GM19438 (cell line): ENCODE data around the gene RASGEF1C.
"Not testable (repeated sequence)": the region's sequence is repeated elsewhere in the genome, so short reads cannot be mapped to it uniquely, and the experiment has no call there.

Experiments used
- ATAC-seq: cut with Tn5 transposase; IDR thresholded peaks from one replicate; pipeline ENCODE4 v1.9.1; 2021; ENCODE audit warnings: low read depth; ENCODE audit not compliant: unreplicated experiment

RASGEF1C gene

DNA sequence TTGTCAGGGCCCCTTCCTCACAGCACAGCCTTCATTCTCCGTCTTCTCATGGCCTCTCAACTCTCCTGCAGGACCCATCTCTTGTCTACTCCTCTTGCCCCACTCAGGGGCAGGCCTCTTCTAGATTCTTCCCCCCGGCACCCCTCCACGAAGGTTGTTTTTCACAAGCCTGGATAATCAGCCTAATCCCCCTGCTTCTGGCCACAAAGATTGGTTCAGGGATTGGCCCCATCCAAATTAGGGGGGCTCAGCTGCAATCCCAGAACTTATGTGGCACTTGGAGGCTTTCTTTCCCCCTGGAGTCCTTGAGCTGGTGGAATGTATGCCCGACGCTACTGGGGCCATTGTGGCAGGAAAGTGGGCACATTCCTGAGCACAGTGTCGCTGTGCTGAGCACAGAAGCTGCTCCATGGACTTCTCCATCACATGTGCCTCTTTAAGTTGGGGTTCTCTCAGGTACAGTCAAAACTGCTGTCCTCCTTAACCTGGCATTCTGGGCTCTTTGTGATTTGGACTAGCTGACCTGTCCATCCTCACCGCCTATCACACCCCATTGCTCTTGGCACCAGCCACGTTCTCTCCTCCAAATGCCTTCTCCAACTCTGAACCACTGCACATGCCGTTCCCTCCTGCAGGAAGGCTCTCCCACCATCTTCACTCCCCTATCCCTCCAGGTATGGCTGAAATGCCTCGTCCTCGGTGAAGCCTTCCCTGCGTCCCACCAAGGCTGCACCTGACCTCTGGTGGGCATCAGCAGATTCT lies 70.6 kb downstream of the RASGEF1C start:
- ATAC-seq, result no peak

DNA sequence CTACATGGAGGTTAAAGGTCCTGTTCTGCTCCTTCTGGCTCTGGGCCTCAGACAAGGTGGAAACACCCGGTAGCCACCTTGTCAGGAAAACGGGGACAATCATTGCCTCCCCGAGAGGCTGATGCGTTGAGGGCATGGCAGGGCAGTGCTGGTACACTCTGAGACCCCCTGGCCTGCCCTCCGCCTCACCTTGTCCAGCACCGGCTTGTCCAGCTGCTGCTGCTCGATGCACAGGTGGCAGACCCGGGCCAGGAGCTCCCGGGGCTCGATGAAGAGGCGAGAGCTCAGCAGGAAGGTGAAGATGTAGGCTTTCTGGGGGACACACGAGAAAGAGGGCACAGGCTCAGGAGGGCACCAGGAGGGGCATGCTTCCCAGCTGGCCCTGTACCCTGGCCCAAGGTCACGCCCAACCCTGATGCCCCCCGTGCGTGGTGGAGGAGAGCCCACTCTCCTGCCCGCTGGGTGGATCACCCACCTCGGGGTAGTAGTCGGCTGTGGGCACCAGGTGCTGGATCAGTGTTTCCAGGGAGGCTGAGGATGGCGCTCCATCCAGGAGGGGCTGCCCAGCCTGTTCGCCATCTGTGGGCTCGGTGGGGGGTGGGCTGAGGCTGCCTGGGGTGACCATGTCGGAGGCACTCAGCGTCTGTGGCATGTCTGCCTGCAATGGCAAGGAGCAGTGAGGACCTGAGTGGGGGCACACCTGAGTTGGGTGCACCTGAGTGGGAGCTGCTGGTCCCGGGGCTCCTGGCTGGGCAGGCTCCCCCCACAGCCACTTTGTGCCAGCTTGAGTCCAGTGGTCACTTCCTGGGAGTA lies 71.4 kb downstream of the RASGEF1C start:
- no peak for ATAC-seq

DNA sequence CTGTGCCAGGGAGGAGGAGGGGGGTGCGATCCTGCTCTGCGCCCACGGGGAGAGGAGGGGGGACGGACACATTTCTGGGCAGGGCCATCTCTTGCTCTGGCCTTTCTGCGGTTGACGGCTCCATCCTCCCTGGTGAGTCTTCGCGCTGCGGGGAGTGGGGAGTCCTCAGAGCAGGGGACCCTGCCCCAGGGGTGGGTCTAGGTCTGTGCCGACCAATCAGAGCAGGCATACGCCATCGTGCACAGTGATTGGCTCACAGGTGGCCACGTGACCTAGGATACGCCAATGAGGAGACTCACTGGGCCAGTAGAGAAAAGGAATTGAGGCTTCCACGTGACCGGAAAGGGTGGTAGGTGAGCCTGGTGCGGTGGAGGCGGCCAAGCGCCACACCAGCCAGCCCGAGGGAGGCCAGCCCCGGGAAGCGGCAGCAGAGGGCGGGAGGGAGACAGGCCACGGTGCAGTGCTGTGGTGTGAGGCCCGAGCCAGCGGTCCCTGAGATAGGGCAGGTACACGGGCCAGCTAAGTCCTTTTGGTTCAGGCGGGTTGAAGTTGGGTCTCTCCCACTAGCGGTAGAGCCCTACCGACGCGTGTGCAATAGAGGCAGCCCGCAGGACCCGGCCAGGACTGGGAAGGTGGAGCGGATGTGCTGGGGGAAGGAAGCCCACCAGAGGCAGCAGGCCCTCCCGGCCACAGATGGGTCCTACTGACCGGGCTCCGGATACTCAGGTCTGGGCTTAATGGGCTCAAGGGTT lies 72.2 kb downstream of the RASGEF1C start:
- ATAC-seq, result no peak

DNA sequence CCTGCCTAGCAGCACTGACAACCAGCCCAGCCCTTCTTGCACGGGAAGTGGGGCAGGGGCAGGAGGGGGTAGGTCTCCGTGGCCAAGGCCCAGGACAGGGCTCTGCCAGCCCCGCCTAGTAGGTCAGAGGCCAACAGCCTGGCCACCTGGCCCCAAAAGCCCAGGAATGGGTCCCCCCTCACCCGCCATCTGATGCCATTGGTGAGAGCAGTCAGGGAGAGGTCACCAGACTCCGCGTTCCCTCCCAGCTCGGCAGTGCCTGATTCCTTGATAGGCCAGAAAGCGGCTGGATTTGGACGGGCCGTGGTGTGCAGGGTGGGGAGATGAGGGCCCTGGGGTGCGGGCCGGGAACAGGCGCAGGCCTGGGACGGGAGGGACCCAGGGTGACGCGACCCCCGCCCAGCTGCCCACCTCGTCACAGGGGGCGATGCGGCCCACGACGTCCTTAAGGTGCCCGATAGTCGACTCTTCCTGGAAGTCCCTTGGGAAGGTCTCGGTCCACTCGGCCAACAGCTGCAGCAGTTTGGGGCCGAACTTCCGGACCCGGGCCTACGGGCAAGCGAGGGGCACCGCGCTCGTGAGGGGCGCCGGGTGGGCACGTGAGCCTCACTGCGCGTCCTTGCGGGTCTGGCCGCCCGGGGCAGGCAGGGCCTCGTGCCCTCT lies 72.9 kb downstream of the RASGEF1C start:
- ATAC-seq, result no peak

DNA sequence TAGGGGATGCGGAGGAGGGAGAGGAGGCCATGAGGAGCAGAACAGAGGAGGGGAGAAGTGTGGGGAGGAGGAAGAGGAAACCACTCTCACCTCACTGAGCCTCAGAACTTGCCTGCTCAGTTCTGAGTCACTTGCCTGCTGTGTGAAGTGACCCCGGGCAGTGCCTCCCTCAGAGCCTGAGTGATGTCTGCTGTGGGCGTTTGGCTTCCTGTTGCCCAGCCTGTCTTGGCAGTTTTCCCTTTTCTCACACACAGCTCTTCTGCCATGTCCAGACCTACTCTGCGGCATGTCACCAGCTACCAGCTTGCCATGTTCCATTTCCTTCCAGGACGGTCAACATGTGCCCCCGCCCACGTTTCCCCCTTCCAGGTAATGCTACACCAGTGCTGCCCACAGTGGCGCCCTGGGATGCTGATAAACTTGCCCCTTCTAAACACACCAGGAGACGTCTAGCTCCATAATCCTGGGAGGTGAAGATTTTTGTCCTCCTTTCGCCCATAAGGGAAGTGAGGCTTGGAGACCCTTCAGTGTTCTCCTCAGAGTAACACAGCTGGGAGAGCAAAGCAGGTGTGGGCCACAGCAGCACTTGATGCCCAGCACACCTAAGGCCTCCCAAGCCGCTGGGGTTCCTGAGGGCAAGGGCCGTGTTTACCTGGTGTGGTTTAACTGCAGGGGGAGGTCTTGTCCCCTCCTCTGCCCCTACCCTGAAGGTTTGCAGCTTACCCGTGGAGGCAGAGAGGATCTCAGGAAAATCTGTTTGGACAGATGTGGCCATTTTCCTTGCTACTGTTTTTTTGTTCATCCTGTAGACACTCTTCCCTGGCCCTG lies 73.7 kb downstream of the RASGEF1C start:
- no peak for ATAC-seq

DNA sequence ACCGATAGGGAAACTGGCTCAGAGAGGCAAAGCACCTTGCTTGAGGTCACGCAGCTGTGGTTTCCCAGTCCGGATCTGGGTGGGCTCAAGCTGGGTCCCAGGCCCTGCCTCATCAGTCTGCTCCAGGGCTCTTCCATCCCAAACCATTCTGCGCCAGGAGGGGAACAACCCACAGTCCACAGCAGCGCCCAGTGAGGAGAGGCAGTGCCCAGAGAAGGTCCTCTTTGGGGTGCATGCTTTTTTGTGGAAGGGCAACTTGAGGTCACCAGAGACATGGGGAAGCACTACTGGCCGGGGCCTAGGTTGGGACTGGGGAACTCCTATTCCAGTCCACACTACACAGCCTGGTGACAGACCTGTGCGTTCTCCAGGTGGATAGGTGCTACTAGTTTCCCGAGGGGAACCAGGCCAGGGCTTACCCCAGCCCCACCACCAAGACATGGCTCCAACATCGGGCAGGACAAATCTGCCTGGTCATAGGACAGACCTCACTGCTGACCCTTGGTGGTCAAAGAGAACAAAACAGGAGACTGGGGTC lies 75.0 kb downstream of the RASGEF1C start:
- ATAC-seq, result no peak

DNA sequence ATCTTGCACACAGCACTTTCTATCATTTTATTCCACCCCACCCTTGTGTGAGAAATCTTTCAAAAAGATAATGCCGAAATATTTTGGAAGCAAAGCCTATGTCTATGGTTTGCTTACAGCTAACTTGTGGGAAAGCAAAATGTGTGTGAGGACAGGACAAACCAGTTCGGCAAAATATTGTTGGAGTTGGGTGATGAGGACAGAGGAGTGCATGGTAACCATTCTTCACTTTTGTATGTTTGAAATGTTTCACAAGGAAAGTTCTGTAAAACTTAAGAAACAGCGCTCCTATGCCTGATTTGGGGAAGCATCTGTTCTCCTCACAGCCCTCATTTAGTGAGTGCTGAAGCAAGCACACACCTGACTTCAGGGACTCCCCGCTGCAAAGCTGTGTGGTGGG lies 75.5 kb downstream of the RASGEF1C start:
- no peak for ATAC-seq

DNA sequence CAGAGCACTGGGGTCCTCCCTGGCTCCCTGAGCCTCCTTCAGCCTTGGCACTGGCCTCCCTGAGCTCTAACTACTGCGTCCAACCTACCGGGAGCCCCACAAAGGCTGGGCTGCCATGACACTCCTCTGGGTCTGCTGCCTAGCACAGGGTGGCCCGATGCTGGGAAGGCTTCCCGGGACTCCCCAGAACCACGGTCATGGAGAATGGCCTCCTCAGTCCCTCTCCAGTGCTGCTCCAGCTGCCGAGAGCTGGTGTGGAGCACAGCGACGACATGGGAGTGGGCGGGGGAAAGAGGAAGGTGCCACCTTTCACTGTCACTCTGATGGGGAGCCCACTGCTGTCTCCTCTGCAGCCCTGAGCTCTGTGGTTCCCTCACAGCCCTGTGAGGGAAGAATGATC lies 76.0 kb downstream of the RASGEF1C start:
- no peak for ATAC-seq

DNA sequence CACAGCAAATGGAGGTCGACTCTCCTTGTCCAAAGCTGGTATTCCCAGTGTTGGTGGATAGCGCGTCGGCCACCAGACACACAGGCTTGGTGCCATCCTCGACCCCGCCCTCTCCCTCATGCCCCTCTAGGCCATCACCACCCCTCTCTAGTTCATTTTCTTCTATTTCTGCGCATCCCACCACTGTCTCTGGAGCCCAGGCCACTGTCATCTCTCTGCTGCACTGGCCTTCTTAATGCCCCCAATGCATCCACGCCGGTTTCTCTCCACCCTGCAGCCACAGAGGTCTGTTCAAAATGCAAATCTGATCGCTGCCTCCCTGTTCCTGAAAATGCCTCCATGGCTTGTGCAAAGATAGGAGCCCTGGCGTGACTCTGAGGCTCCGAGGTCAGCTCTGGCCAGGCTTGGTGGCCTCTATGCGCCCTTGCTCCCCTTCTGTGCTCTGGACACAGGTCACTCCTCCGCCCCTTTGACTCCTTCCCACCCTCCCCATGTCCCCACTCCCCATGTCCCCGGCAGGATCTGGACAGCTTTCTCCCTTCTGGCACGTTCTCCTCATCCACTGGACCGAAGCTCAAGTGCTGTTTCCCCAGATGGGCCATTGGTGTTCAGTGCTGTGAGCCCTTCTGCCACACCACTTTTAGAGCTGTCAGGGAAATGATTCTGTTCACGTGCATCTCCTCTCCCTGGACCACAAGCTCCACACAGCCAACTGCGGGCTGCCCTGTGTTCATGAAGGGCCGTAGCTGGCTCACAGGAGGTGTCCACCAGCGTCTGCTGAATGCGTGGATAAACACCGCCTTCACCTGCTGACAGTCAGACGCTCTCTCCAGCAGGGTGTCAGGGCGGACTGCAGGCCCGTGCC lies 77.9 kb downstream of the RASGEF1C start:
- no peak for ATAC-seq

DNA sequence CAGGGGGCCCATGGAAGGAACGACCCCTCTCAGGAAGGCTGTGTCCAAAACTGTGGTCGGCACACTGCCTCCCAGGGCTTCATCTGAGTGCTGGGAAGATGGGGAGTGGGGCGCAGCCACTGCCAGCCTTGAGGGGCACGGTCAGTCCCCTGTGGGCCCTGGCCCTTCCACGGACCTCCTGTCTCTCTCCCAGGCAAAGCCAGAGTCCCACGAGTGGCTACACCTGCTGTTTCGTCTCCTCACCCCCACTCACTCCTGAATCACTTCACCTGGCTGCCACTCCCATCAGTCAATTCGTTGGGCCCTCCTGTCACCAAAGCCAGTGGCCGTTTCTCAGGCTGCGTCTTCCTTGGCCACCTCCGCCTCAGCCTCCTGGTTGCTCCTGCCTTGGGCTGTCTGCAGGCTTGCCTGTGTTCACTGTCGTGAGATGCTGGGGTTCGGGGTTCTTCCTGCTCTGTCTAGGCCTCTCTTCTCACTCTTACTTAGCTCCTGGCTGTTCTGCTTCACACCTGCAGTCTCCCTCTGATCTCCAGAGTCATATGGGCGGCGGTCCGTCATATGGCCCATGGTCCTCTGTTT lies 78.6 kb downstream of the RASGEF1C start:
- ATAC-seq, result no peak

DNA sequence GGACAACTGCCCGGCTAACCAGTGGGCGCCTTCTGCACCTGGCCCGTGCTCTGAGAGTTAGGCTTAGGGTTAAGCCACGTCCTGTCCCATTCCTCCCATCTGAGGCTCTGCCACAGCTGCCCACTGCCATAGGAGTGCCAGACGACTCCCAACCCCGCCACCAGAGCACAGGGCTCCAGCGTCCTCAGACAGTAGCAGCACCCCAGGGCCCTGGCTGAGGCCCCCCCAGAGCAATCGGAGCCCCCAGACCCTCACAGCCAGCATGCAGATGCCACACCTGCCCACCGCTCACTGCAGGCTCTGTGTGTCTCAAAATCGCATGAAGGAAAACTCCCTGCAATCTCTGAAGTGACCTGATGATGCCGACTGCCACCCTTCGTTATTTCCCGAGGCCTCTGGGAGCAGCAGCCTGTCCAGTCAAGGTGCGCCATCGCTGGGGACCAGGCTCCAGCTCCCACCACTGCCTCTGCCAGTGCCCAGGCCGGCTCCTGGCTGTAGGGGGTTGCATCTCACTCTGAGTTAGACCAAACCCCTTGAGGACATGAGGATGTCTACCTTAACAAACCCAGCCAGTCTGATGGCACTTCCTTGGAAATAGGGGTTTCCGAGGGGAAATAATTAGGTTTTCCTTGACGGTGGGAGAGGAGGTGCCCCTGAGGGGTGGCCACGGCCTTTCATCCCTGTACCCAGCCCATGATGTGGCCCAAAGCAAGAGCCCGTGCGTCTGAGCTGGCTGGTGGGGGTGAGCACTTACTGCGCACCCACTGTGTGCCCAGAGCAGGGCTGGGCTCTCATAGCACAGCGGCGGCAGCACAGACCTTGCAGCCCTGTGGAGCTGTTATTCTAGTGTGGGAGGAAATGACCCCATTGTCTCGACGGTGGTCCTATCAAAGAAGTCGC lies 79.5 kb downstream of the RASGEF1C start:
- no peak for ATAC-seq

DNA sequence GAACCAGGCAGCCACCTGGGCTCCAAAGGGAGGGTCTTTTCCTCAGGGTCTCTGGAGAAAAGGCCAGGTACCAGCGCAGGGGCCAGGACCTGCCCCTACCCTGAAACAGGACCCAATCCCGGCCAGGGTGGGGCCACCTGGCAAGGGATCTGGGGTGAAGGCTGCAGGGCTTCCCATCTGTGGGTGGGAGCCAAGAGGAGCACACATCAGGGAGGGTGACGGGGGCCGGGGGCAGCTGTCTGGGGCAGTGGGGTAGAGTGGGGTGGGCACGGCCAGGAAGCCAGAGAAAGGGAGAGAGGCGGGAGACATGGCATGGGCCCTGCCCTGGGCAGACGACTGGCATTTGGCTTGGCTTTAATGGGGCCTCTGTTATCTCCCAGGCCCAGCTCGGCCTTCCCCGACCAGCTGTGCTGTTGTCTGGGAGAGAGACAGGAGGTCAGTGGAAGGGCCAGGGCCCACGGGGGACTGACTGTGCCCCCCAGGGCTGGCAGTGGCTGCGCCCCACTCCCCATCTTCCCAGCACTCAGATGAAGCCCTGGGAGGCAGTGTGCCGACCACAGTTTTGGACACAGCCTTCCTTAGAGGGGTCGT lies 80.2 kb downstream of the RASGEF1C start:
- no peak for ATAC-seq

DNA sequence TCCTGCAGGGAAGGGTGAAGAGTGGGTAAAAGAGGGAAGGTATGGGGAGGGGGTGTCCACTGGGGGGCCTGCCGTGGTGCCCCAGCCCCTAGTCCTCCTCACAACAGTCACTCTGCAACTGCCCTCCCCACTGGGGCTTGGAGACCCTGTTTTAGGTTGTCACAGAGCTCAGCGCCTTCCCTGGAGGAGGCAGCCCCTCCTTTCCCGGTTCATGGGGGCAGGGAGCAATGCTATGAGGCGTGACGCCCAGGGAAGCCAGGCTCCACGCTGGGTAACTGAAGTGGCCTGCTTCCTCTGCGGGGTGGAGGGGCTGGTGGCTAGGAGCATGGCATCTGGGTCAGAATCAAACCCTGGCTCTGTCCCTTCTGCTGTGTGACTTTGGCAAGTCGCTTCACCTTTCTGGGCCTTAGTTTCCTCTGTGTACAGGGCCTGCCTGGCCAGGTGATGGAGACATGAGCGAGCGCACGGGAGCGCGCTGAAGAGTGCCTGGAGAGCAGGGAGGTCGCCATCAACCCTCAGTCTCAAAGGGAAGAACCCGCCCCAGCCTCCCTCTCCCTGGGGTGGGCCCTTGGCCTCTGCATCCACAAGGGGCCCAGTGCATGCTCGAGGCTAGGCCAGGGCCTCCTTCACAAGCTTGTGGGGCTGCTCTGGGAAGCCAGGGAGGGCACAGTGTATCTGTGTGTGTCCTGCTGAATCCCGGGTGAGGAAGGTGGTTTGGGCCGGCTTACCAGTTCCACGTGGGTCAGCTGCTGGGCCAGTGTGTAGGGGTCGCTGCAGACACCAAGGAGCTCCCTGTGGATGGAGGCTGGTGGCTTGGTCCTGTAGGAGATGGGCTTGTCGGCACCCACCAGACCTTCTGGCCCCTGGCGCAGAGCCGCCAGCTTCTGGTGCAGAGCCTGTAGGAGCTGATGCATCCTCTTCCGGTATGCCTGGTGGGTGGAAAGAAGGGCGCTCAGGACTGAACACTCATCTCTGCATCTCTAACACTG lies 81.0 kb downstream of the RASGEF1C start:
- no peak for ATAC-seq

DNA sequence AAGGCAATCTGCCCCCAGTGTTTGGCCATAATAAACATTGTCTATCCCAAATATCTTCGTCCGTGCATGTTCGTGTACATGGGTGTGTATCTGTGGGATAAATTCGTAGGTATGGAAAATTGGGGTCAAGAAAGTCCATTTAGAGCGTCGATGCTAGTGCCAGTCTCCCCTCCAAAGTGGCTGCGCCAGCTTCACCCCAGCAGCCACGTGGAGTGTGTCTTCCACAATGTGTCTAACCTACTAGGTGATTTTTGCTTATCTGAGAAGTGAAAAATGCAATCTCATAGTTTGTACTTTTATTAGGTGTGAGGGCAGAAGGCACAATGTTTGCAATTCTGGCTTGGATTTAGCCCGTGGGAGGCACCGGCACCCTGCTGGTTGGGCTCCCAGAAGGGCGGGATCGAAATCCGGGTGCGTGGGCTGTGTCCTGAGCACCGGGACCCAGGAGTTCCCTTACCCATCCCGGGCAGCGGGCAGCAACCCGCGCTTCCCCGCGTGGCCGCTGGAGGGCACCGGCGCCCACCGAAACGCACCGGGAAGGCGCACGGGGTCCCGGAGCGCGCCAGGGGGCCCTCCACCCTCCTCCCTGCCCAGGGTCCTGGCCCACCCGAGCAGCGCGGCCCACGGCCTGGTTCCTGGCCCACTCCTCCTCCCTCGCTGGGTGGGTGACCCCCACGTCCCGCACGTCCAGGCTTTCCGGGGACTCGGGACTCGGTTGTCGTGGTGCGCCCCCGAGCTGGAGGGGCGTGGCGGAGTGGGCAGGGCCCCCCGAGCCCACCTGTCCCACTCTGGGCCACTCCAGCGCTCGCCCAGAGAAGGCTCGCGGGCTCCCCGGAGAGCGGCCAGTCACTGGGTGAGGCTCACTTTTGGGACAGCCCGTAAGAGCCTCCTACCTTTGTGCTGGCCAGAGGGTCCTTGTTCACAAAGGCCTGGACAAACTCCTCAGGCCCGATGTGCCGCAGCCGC lies 82.0 kb downstream of the RASGEF1C start:
- no peak for ATAC-seq

DNA sequence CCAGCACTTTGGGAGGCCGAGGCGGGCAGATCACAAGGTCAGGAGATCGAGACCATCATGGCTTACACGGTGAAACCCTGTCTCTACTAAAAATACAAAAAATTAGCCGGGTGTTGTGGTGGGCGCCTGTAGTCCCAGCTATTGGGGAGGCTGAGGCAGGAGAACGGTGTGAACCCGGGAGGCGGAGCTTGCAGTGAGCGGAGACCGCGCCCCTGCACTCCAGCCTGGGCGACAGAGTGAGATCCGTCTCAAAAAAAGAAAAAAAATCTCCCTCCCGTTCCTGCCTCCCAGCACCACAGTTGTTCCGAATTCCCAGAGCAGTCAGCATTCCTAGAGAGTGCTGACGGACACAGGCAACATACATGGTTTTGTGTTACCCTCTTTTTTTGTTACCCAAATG lies 82.9 kb downstream of the RASGEF1C start:
- ATAC-seq, result not testable (repeated sequence)
